Activated T-cell treated with anti-CD3 and anti-CD28 coated beads, Interleukin-2, amount 50 U/mL, for 1 hour (primary cell): ENCODE data around the gene MYO1B.

Experiments used
- DNase-seq: peaks from one replicate; pipeline ENCODE4 v3.0.0-alpha.2; 2020

Gene MYO1B

DNA sequence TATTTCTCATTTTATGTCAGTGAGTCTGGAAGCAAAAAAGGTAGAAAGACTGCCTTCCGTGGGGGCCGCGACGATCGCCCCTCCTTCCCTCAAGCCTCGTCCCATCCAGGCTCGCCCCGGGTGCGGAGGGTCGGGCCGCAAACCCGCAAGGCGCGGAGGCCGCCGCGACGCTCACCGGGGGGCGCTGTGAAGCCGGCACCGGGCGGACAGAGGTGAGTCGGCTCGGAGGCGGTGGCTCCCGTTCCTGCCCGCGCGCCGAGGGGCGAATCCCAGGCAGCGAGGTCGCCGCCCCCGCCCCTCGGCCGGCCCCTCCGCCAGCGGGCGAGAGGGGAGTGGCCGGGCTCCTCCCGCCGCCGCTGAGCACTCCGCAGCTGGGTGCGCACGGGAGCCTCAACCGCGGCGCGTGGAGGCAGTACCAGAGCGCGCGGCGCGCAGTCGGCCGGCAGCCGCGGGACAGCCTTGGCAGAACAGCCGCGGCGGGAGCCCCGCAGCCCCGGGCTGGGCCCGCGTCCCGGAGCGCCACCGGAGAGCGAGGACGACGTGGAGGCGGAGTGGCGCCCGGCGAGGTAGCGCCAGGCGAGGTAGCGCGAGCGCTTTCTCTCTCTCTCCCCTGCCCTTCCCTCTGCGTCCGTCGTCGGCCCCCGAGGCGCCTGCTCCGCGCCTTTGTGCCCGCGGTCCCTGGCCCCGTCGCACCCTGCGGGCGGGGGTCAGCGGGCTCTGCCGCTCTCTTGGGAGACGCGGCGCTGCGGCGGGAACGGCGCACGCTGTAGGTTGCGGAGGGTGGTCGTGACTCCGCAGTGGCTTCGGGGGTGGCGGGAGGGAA lies at the start of gene MYO1B:
TSS of gene MYO1B (plus strand) at position 359 of the 823 bp plus-strand sequence. CDS start 31,492 bp downstream, outside the sequence.
- peak; percentile 59 for DNase-seq

DNA sequence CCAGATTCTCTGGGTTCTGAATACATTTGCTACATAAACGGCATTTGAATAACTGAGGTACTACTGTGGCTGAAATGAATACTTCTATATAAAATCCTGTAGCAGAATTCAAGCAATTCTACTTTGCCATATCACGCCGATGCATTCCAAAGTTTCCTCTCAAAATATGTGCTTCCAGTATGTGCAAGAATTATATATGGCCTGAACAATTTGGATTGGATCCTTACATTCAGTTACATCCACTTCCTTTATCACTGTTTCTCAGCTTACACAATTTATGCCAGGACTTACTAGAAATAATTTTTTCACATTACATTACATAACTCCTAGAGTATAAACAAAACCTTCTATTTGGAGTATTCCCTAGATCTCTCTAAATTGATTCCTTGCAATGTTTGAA lies 48.1 kb upstream of the MYO1B start:
- DNase-seq = no peak

DNA sequence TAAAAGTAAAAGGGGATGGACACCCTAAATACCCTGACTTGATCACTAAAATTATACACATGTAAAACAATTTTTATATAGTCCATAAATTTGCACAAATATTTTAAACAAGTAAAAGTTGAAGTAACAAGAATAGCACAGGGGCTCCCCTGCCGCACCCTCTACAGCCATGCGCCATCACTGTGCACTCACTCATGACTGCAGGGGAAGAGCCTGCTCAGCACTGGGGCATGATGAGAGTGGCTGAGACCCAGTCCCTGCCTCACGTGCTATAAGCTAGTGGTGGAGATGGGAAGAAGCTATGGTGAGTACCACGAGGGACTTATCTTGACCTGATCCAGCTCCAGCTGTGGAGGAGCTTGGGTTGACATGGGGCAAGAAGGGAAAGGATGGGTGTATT lies 46.9 kb upstream of the MYO1B start:
- no peak for DNase-seq

DNA sequence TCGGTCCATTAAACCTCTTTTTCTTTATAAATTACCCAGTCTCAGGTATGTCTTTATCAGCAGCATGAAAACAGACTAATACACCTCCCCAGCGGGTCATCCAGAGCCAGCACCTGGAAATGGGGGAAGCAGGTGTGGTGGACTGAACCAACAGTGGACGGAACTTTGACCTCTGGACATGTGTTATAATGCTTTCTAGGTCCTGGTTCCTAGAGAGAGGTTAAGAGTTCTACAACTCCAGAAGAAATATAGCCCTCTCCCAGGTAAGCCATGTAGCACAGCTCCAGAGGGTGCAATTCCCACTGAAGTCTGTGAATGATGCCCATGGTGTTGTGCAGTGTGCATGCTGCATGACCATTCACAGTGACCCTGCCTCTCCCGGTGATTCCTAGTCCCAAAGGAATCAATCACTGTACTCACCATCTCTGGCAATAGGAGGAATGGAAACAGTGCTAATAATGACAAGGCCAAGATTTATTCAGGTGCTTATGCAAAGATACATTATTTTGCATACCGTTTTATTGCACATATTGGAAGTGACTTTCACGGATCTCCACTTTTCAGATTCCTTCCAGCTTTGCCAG lies 45.2 kb upstream of the MYO1B start:
- no peak for DNase-seq

DNA sequence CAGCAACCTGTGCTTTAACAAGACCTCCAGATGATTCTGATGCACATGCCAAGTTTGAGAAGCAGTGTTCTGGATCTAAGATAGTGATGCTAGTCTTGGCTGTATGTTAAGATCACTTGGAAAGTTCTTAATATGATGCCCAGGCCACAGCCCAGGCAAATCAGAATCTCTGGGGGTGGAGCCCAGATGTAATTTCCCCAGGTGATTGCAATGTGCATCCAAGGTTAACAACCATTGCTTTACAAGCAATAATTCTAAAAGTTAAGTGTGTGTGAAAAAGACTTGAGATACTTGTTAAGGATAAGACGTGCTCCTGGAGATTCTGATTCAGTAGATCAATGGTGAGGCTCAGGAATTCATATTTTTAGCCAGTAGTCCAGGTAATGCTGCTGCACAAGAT lies 44.3 kb upstream of the MYO1B start:
- DNase-seq = no peak

DNA sequence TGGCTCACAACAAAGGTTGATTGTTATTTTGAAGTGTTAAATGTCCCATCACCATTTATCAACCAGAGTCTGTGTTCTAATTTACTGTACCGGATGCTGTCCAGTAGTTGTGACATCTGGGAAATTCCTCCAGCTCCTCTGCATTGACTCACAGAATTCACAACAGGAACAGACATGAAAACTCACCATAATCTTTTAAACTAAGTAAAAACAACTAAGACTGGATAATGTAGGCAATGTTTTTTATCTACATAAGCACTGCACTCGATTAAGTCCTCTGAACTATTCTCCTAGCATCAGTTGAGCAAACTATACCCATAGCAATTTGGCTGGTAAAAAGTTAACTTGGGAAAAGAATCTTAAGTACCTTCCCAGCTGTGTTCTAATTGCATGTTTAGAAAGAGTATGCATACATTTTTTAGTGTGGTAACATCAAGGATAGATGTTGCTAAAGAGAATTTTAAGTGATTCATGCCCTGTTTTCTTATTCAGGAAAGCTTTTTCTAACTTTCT lies 42.9 kb upstream of the MYO1B start:
- DNase-seq = no peak

- DNase-seq = no peak
Observed at GRCh38 chr2:191202881-191203397, 42.3 kb upstream of the MYO1B start.

- DNase-seq = no peak
Observed at GRCh38 chr2:191204433-191204832, 40.8 kb upstream of the MYO1B start.

GRCh38 chr2:191206613-191207471 lies 38.4 kb upstream of the MYO1B start:
- peak; percentile 29 for DNase-seq

GRCh38 chr2:191209340-191209739 lies 35.9 kb upstream of the MYO1B start:
- no peak for DNase-seq

DNA sequence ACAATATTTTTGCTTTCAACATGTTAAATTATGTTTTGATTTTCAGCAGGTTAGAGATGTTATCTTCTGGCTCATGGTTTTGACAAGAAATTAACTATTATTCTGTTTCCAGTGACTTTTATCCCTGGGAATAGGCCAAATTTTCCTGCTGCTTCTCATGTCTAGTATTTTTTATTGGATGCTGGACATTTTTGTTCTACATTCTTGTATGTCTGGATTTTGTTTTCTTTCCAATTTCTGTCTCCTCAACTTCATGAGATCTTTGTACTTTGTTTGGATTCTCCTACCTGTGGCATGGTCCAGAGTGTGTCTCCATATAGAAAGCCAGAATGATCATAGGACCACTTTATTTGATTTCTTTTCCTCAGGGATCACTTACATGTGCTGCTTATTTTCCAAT lies 33.1 kb upstream of the MYO1B start:
- no peak for DNase-seq

- no peak for DNase-seq
Observed at GRCh38 chr2:191213333-191213732, 31.9 kb upstream of the MYO1B start.

DNA sequence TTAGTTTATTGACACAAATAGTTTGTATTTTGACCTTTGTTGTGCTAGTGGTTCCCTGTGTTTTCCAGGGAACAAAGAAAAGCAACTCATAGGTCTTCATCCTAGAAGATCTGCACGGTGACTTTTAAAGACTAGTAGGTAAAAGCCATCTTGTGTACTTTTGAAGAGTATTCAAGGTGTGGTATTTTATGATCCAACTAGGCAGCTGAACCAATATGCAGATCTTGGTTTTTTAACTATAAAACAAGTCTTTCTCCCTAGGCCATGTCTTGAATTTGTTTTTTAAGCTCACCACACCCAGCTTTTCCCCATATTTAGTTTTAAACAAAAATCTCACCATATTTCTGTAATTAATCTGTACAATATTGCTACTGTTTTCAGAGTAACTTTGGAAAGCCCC lies 30.0 kb upstream of the MYO1B start:
- no peak for DNase-seq

DNA sequence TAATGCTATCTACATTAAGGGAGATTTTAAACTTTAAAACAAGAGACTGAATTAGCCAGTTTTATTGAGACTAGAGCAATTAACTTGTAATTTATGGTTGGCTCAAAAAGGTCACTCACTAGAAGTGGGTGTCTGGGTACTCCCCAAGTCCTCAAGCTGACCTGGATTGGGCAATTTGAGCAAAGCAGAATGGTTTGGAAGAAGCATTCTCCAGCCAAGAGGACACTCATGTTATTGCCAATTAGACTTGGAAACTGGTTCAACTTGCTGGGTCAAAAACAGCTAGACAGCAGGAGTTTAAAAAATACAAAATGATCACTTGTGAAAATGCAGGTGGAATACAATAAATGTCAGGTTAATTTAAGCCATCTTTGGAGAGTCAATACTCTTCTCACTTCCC lies 29.5 kb upstream of the MYO1B start:
- no peak for DNase-seq

DNA sequence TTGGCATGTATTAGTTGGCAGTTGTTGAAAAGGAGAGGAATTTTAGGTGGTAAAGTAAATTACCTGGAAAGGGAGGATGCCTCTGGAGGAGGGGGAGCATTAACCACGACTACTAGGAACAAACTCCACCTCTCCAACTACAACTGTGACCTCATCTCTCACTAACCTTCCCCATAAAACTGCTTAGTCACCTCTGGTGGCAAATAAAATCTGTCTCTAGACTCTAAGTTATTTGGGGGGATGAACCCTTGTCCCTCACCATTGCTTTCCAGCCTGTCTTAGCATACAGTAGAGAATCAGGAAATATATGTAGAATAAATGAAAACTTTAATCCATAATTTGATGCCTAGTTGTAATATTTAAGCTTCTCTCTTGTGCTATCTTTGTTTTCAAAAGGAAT lies 27.6 kb upstream of the MYO1B start:
- no peak for DNase-seq

DNA sequence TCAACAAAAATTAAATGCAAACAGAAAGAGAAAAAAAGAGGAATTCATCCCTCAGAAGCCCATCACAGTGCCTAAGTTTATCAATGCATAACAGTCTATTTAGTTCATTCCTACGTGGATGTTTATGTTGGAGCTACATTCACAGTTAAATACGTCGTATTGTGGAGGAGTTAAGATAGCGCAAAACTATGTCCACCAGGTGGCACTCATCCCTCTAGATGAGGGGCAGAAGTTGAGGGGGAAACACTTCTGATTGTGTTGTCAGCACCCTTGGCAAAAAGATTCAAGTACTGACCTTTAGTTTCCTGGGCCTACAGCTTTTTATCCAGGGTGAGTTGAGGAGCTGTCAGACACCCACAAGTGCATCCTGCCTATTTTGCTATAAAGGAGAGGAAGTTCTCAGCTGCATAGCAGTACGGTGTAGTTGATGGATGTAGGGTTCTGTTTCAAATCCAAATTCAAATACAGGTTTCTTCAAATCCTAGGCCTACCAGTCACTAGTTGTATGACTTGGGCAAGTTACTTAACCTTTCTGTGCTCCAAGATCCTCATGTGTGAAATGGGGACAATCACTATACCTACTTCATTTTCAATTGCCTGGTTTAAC lies 26.8 kb upstream of the MYO1B start:
- no peak for DNase-seq

DNA sequence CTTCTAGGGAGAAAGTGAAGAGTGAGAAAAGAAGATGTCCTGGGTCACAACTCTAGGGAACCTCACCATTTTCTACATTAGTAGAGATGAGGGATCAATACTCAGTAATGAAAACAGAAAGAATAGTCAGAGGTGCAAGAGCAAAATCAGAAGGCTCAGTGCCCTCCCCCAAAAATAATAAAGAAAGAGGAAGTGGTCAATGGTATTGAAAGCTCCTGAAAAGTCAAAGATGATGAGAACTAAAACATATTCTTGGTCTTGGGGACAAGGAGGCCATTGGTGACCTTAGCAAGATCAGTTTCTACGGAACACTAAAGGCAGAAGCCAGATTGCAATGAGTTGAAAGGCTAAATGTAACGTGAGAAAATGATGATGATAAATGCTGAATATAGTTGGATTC lies 24.5 kb upstream of the MYO1B start:
- no peak for DNase-seq

DNA sequence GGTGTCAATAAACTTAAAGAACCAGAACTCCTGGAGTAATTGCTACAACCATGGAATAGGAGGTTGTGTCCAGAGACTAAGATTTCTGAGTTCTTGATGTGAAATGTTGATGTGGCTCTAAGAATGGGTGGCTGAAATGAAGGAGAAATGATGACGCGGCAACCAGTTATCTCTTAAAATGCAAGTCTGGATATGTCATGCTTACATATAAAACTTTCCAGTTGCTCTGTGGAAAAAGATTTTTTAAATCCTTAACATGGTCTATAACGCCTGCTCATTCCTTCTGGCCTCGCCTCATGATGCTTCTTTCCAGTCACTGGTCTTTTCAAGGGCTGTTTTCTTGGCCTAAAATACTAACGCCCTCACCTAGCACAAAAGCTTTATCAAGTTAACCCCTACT lies 23.5 kb upstream of the MYO1B start:
- DNase-seq = no peak

DNA sequence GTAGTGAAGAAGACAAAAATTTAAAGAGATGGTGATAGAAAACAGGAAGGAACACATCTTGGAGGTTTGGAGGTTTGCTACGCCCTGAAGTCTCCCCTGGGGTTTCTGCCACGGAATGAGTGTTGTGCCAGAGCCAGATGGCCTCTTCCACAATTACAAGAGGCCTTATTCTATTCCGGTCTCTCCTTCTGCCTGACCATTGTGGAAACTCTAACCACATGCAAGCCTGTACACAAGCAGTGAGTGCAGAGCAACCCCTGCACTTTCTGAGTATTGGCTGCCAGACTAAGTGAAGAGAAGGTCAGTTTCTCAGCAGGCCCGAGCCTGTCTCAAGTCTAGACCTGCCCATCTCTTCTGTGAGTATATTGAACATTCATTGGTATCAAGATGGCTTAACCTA lies 22.7 kb upstream of the MYO1B start:
- DNase-seq = no peak

- DNase-seq = no peak
Observed at GRCh38 chr2:191222952-191223351, 22.3 kb upstream of the MYO1B start.

DNA sequence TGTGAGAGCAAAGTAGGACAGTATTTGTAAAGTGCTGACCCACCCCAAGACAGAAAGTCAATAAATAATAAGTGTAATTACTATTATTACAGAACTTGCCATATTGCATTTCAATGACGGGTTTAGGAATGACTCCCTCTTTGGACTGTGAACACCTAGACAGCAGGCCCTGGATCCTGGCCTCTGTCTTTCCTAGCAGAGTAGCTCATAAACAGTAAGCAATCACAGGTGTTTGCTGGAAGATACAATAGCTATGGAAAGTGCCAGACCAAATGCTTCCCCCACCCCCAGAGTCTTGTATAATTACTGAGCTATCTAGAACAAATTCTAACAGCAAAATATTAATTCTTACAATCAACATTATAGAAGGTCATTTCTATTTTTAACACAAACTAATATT lies 20.1 kb upstream of the MYO1B start:
- no peak for DNase-seq

GRCh38 chr2:191225690-191226089 lies 19.5 kb upstream of the MYO1B start:
- no peak for DNase-seq

- DNase-seq = no peak
Observed at GRCh38 chr2:191226196-191226595, 19.0 kb upstream of the MYO1B start.
